Mucosa of stomach (tissue), 1 donor: ENCODE data around the gene NPC2.

Experiments
- H3K27me3 ChIP-seq: one replicate; pipeline ENCODE4 v1.7.0; 2013; ENCODE audit warnings: mild to moderate bottlenecking, low read length; ENCODE audit not compliant: control insufficient read depth, insufficient read depth
- H3K36me3 ChIP-seq: one replicate; pipeline ENCODE4 v1.7.0; 2013; ENCODE audit warnings: low read length; ENCODE audit not compliant: control insufficient read depth, insufficient read depth
- H3K4me1 ChIP-seq: one replicate; pipeline ENCODE4 v1.7.0; 2013; ENCODE audit warnings: mild to moderate bottlenecking, low read length; ENCODE audit not compliant: control insufficient read depth, insufficient read depth
- H3K4me3 ChIP-seq: one replicate; pipeline ENCODE4 v1.7.0; 2013; ENCODE audit warnings: low read length
- H3K9ac ChIP-seq: one replicate; pipeline ENCODE4 v1.7.0; 2013; ENCODE audit warnings: mild to moderate bottlenecking, low read length, moderate library complexity
- H3K9me3 ChIP-seq: one replicate; pipeline ENCODE4 v1.7.0; 2013; ENCODE audit warnings: mild to moderate bottlenecking, low read length, moderate library complexity; ENCODE audit not compliant: control insufficient read depth
- donor health status: Pancreatic carcinoma.

Gene NPC2

GRCh38 chr14:74528406-74528805 is 35.3 kb upstream of the NPC2 start:
- Histone ChIP-seq H3K9ac (no peak overlapping the region), H3K4me3 (no peak overlapping the region), H3K9me3 (no peaks in the 10 kb centered on the region), H3K36me3 (no peaks in the 10 kb centered on the region), H3K27me3 (peaks cover 3% of the 10 kb centered on the region), H3K4me1 (peaks cover 4% of the 10 kb centered on the region)

- Histone ChIP-seq H3K4me3 (no peak overlapping the region), H3K27me3 (peaks cover 3% of the 10 kb centered on the region), H3K9me3 (no peaks in the 10 kb centered on the region), H3K36me3 (no peaks in the 10 kb centered on the region), H3K9ac (no peak overlapping the region), H3K4me1 (peaks cover 4% of the 10 kb centered on the region)
Measured at GRCh38 chr14:74527736-74528280, 34.7 kb upstream of the NPC2 start.

DNA sequence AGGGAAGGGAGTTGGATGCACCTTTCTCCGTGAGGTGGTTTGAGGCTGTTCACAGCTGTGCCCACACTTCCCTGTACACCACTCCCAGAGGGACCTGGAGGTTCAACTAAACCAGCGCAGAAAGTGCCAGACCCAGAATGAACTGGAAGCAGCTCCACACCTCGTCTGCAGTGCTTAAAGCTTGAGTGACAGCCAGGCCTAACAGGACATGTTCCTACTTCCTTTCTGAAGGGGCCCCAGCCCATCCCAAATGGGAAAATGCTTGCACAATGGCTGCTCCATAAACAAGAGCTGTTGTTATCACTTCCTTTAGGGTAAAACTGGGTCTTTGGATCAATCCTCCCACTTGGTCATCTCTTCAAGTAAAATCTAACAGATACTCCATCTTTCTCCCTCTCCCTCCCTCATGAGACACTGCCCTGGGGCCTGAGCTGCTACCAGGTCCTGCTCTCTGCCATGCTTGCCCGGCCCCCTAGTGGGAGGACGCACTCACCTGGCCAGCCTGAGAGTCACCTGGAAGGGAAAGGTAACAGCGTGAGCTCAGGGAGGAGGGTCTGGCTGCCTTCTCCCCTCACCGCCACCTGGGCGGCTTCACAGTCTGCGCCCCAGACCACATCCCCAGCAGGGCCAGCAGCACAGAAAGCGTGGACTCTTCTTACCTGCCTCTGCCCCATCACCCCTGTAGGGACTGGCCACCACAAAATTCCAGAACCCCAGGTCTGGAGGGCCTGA is 33.9 kb upstream of the NPC2 start:
- peaks cover 4% of the 10 kb centered on the region for H3K4me1 ChIP-seq
- no peaks in the 10 kb centered on the region for H3K9me3 ChIP-seq
- H3K36me3 ChIP-seq, result no peaks in the 10 kb centered on the region
- H3K9ac ChIP-seq, result no peak overlapping the region
- no peak overlapping the region for H3K4me3 ChIP-seq
- peaks cover 3% of the 10 kb centered on the region for H3K27me3 ChIP-seq

DNA sequence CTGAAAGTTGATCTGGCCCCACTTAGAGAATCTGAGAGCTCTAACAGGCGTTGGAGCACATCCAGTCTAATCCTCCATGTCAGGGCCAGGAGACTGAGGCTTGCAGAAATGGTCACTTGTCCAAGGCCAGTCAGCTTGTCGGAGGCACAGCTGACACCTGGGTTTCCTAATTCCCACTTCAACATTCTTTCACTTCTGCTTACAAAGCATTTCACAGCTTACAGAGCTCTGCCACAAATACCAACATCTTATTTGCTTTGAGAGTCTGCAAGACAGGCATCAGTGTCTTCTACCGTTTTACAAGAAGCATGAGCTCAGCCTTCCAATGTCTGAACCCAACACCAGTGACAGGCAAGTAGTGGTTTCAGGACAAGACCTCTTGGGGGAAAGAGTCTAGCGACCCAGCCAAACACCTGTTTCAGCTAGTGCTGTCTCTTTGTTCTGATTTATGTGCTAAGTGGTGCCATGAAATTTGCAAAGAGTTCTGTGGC is 32.3 kb upstream of the NPC2 start:
- H3K9me3 ChIP-seq, result no peaks in the 10 kb centered on the region
- no peak overlapping the region for H3K4me3 ChIP-seq

GRCh38 chr14:74524812-74525135 is 31.7 kb upstream of the NPC2 start:
- H3K9me3 ChIP-seq, result no peaks in the 10 kb centered on the region
- H3K4me1 ChIP-seq, result no peaks in the 10 kb centered on the region
- H3K4me3 ChIP-seq, result no peak overlapping the region
- no peaks in the 10 kb centered on the region for H3K36me3 ChIP-seq
- no peak overlapping the region for H3K9ac ChIP-seq
- H3K27me3 ChIP-seq, result peaks cover 3% of the 10 kb centered on the region

More for the DNA sequence above, 32.3 kb upstream of the NPC2 start:
- no peaks in the 10 kb centered on the region for H3K36me3 ChIP-seq
- H3K27me3 ChIP-seq, result peaks cover 3% of the 10 kb centered on the region
- H3K4me1 ChIP-seq, result no peaks in the 10 kb centered on the region
- H3K9ac ChIP-seq, result no peak overlapping the region

GRCh38 chr14:74524076-74524811 is 31.1 kb upstream of the NPC2 start:
- no peaks in the 10 kb centered on the region for H3K36me3 ChIP-seq
- no peaks in the 10 kb centered on the region for H3K4me1 ChIP-seq
- peaks cover 3% of the 10 kb centered on the region for H3K27me3 ChIP-seq
- H3K4me3 ChIP-seq, result no peak overlapping the region
- H3K9ac ChIP-seq, result no peak overlapping the region
- H3K9me3 ChIP-seq, result no peaks in the 10 kb centered on the region

- no peaks in the 10 kb centered on the region for H3K9me3 ChIP-seq
- no peaks in the 10 kb centered on the region for H3K36me3 ChIP-seq
- peaks cover 3% of the 10 kb centered on the region for H3K27me3 ChIP-seq
- H3K4me1 ChIP-seq, result no peaks in the 10 kb centered on the region
- no peak overlapping the region for H3K4me3 ChIP-seq
- H3K9ac ChIP-seq, result no peak overlapping the region
Measured at GRCh38 chr14:74522740-74523139, 29.6 kb upstream of the NPC2 start.

DNA sequence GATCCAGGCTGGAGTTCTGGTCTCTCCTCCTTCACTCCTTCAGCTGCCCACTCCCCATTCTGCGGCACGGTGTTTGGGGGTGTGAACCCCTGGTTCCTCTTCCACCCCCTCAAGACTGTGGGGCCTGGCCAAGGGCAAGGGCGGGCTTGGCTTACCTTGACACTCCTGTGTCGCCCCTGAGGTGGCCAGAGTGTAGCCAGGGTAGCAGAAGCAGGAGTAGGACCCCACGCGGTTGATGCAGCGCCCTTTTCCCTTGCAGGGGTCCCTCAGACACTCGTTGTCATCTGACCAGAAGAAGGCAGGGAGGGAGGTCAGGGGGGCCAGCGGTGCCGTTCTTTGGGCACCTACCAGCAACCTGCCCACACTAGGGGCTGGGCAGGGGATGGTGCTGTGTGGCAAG is 28.7 kb upstream of the NPC2 start:
- H3K9ac ChIP-seq, result no peak overlapping the region
- no peaks in the 10 kb centered on the region for H3K4me1 ChIP-seq
- H3K27me3 ChIP-seq, result peaks cover 3% of the 10 kb centered on the region
- H3K36me3 ChIP-seq, result no peaks in the 10 kb centered on the region
- H3K4me3 ChIP-seq, result no peak overlapping the region
- H3K9me3 ChIP-seq, result no peaks in the 10 kb centered on the region

DNA sequence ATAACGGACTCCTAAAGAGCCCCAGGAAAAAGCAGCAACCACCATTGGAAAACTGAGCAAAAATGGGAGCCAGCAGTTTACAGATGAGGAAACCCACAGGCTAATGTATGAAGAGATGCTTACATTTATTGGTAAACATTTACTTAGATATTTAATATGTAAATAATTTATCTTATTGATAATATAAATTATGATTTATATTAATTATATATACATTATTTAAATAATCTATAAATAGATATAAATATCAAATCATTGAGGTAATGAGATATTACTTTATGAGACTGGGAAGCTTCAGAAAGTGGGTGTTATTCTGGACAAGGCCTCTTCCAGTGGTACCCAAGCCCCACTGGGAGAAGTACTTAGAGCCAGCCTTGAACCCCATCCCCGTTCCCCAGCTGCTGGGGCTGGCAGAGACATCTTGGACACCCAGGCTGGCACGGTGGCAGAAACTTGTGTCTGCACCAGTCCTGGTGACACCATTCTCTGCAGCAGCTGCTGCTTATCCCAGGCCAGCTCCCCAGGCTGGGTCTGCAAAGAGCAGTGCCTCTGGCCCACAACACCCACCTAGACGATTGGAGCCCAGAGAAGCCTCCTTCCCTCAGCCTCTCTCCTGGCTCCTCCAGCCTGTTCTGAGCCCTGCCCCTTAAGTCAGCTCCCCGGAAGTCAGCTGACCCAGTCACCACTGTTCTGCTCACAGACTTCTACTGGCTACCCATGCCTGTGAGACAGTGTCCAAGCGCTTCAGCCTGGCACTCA is 26.4 kb upstream of the NPC2 start:
- Histone ChIP-seq H3K36me3 (no peaks in the 10 kb centered on the region), H3K4me3 (no peak overlapping the region), H3K9me3 (no peaks in the 10 kb centered on the region), H3K9ac (no peak overlapping the region), H3K27me3 (no peaks in the 10 kb centered on the region), H3K4me1 (no peaks in the 10 kb centered on the region)

DNA sequence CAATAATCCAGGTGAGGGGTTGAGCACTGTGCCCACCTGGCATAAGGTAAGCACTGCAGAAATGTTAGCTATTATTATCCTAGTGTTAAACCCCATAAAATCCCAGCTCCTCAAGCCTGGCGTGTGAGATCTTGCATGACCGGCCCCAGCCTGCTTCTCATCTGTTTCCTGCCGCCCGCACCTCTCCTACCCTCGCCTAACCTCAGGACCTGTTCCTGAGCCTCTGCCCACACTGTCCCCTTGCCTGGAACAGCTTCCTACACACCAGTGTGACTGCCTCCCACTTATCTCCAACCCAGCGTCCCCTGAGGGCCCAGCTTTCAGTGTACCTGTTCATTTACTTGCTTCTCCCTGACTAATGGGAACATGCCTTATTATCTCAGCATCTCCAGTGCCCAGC is 25.1 kb upstream of the NPC2 start:
- Histone ChIP-seq H3K4me1 (no peaks in the 10 kb centered on the region), H3K4me3 (no peak overlapping the region), H3K9ac (no peak overlapping the region), H3K9me3 (no peaks in the 10 kb centered on the region), H3K36me3 (no peaks in the 10 kb centered on the region), H3K27me3 (no peaks in the 10 kb centered on the region)

DNA sequence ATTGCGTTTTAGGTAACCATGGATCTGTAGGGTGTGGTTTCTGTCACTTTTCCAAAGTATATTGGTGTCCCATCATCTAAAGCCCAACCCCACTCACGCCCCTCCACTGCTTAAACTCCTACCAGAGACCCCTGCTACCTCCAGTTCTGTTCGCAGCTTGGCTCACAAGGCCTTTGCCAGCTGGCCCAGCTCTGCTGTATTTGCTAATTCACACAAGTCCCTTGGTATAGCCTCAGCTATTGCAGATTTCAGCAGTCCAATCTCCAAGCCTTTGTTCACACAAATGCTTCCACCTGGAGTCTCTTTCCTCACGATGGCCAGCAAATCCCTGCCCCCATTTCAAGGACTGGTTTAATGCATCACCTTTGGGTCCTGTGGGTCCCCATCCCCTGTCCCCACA is 24.6 kb upstream of the NPC2 start:
- H3K4me1 ChIP-seq, result no peaks in the 10 kb centered on the region
- no peak overlapping the region for H3K9ac ChIP-seq
- H3K9me3 ChIP-seq, result no peaks in the 10 kb centered on the region
- no peaks in the 10 kb centered on the region for H3K36me3 ChIP-seq
- no peak overlapping the region for H3K4me3 ChIP-seq
- H3K27me3 ChIP-seq, result no peaks in the 10 kb centered on the region
